WERI-Rb-1 (cell line): Measurements from ENCODE around the gene COL18A1.
A peak's percentile ranks its signal among the peaks of the same experiment; 100 is the strongest.

ENCODE experiments used
- DNase-seq: peaks from one replicate; pipeline ENCODE4 v3.0.0-alpha.2; 2020
- H3K27ac ChIP-seq: fragments of 250-450 bp; sonication (Bioruptor Pico); 2 replicates; pipeline ENCODE4 v1.5.1; 2020; ENCODE audit warnings: mild to moderate bottlenecking, moderate library complexity
- H3K27me3 ChIP-seq: fragments of 250-450 bp; sonication (Bioruptor Pico); 2 replicates; pipeline ENCODE4 v1.5.1; 2021; ENCODE audit warnings: mild to moderate bottlenecking, low read depth, moderate library complexity; ENCODE audit not compliant: insufficient read depth, severe bottlenecking
- H3K36me3 ChIP-seq: fragments of 250-450 bp; sonication (Bioruptor Pico); 2 replicates; pipeline ENCODE4 v1.5.1; 2020; ENCODE audit warnings: mild to moderate bottlenecking, moderate library complexity
- H3K4me3 ChIP-seq: 2 replicates; pipeline ENCODE4 v1.5.1; 2011; ENCODE audit warnings: low read depth, mild to moderate bottlenecking, control low read depth, low read length
- H3K9me3 ChIP-seq: fragments of 250-450 bp; sonication (Bioruptor Pico); 2 replicates; pipeline ENCODE4 v1.5.1; 2021; ENCODE audit warnings: mild to moderate bottlenecking, moderate library complexity; ENCODE audit not compliant: severe bottlenecking
- CTCF ChIP-seq: IDR thresholded peaks from 2 replicates; pipeline ENCODE4 v1.5.1; 2011; ENCODE audit warnings: low read depth, mild to moderate bottlenecking, control low read depth, inconsistent platforms, low read length

Gene COL18A1

GRCh38 chr21:45487161-45487806, 82.3 kb downstream of the COL18A1 start:
- H3K27ac ChIP-seq = no peak overlapping the region; the same call in 1 of the 2 replicates
- no peaks in the 10 kb centered on the region for H3K36me3 ChIP-seq
- DNase-seq = no peak
- no peak overlapping the region for H3K4me3 ChIP-seq
- TF ChIP-seq CTCF = no peak
- H3K27me3 ChIP-seq = no peaks in the 10 kb centered on the region
- H3K9me3 ChIP-seq = no peaks in the 10 kb centered on the region

- TF ChIP-seq CTCF = no peak
- Histone ChIP-seq H3K9me3 (no peaks in the 10 kb centered on the region), H3K4me3 (no peak overlapping the region), H3K27ac (peak overlapping the region; percentile 34), H3K27me3 (no peaks in the 10 kb centered on the region), H3K36me3 (no peaks in the 10 kb centered on the region)
- DNase-seq = peak; percentile 62
Measured at GRCh38 chr21:45487891-45488600, 83.1 kb downstream of the COL18A1 start.

DNA sequence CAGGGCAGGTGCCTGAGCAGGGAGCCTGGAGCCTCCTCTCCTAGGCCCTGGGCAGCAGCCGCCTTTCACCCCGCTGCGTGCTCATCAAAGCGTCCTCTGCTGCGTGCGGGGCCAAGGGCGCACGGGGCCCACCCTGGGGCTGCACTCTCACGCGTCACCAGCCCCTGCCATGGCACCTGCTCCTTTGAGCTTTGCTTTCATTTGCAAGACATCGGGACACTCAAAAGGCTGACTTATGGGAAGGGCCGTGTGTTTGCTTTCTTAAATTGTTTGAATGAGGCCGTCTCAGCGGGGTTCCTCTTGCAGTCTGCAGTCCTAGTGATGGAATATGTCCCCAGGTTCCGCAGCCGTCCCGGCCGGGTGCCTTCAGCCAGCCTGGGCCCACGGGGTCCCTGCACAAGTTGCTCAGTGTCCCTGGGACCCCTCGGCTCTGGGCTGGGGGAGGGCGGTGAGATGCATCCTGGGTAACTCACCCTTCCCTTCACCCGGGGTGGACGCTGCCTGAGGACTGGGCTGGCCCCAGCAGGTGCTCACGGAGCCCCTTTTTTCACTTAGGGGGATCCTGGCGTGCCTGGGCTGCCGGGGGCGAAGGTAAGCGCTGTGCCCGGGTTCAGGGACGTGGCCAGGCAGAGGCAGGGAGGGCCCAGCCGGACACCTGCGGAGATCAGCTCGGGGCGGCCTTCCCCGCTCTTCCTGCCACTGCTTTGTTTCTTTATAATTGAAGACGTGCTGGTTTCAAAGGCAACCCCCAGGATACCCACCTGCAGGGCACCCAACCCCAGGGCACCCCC, 84.2 kb downstream of the COL18A1 start:
- Histone ChIP-seq H3K4me3 (no peak overlapping the region), H3K27ac (peak overlapping the region; percentile 34), H3K27me3 (no peaks in the 10 kb centered on the region), H3K36me3 (no peaks in the 10 kb centered on the region), H3K9me3 (no peaks in the 10 kb centered on the region)
- TF ChIP-seq CTCF = no peak
- no peak for DNase-seq

- no peaks in the 10 kb centered on the region for H3K27me3 ChIP-seq
Measured at GRCh38 chr21:45489722-45489982, 84.7 kb downstream of the COL18A1 start.

DNA sequence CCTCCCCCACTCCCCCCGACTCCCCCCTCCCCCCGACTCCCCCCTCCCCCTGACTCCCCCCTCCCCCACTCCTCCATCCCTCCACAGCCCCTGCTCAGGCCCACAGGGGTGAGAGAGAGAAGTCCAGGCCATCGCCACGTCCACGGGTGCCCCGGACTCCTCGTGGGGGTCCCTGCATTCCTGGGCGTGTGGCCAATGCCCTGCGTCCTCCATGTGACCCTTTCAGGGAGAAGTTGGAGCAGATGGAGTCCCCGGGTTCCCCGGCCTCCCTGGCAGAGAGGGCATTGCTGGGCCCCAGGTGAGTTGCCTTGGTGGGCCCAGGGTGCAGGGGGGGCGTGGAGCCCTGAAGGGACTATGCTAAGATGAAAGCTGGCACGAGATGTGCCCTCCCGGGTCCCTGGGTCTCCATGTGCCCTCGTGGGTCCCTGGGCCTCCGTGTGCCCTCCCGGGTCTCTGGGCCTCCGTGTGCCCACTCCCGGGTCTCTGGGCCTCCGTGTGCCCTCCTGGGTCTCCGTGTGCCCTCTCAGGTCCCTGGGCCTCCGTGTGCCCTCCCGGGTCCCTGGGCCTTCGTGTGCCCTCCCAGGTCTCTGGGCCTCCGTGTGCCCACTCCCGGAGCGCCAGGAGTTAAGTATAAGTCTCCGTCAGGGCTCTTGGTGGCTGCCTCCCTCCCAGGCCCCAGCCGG, 85.2 kb downstream of the COL18A1 start:
- no peak overlapping the region for H3K4me3 ChIP-seq
- H3K27me3 ChIP-seq = no peaks in the 10 kb centered on the region
- DNase-seq = no peak
- no peak for TF ChIP-seq CTCF
- H3K36me3 ChIP-seq = no peaks in the 10 kb centered on the region
- H3K9me3 ChIP-seq = no peaks in the 10 kb centered on the region
- H3K27ac ChIP-seq = no peak overlapping the region

More at GRCh38 chr21:45489722-45489982, 84.7 kb downstream of the COL18A1 start:
- Histone ChIP-seq H3K9me3 (no peaks in the 10 kb centered on the region), H3K36me3 (no peaks in the 10 kb centered on the region), H3K27ac (peak overlapping the region; percentile 34), H3K4me3 (no peak overlapping the region)
- no peak for TF ChIP-seq CTCF
- DNase-seq = no peak
